ENCODE data around the gene OGFOD1.

OGFOD1 gene

GRCh38 chr16:56462064-56462796 is 10.9 kb downstream of the OGFOD1 start:
- Histone ChIP-seq H3K27ac (replicated peaks) (no peak overlapping the region), H3K4me3 (replicated peaks; ENCODE audit: insufficient read depth, low read length) (no peak overlapping the region), H3K27me3 (ENCODE audit: insufficient read depth, poor library complexity, severe bottlenecking) (no peaks in the 10 kb centered on the region)
- no peak for TF ChIP-seq SPI1 (IDR thresholded peaks at IDR 0.05; ENCODE audit: borderline replicate concordance, low read depth)
- no peak for TF ChIP-seq REST (IDR thresholded peaks at IDR 0.05; ENCODE audit: insufficient replicate concordance, low read depth)
- TF ChIP-seq, protein P1, sequence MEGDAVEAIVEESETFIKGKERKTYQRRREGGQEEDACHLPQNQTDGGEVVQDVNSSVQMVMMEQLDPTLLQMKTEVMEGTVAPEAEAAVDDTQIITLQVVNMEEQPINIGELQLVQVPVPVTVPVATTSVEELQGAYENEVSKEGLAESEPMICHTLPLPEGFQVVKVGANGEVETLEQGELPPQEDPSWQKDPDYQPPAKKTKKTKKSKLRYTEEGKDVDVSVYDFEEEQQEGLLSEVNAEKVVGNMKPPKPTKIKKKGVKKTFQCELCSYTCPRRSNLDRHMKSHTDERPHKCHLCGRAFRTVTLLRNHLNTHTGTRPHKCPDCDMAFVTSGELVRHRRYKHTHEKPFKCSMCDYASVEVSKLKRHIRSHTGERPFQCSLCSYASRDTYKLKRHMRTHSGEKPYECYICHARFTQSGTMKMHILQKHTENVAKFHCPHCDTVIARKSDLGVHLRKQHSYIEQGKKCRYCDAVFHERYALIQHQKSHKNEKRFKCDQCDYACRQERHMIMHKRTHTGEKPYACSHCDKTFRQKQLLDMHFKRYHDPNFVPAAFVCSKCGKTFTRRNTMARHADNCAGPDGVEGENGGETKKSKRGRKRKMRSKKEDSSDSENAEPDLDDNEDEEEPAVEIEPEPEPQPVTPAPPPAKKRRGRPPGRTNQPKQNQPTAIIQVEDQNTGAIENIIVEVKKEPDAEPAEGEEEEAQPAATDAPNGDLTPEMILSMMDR (IDR thresholded peaks at IDR 0.05; ENCODE audit: insufficient read depth, low read length) = no peak
- no peak for TF ChIP-seq GABPA (IDR thresholded peaks at IDR 0.05; ENCODE audit: low read depth)
- DNase-seq (ENCODE audit: low read depth in 1 of 2, low spot score in 1 of 2) = no peak

GRCh38 chr16:56463153-56463552 is 11.8 kb downstream of the OGFOD1 start:
- H3K27me3 ChIP-seq (ENCODE audit: insufficient read depth, poor library complexity, severe bottlenecking) = no peaks in the 10 kb centered on the region
- H3K27ac ChIP-seq (replicated peaks) = no peak overlapping the region
- DNase-seq (ENCODE audit: low read depth in 1 of 2, low spot score in 1 of 2) = no peak
- no peak overlapping the region for H3K4me3 ChIP-seq (replicated peaks; ENCODE audit: insufficient read depth, low read length)
- TF ChIP-seq, protein P1 (IDR thresholded peaks at IDR 0.05; ENCODE audit: insufficient read depth, low read length) = no peak

DNA sequence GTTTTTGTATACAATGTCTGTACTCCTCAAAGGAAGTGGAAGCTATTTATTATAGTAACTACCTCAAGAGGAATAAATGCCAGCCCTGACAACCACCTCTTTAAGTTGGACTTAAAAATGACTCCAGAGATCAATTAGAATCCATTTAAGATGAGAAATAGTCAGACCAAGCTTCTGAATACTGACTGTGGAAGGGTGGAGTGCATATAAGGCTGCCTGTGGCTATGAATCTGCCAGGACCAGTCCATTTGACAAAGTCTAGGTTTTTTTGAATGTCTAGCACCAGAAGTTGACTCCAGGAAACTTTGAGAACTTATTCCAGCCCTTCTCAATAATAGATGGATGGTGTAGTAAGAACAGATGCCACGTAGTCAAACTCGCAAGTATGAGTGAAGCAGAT is 15.0 kb downstream of the OGFOD1 start:
- TF ChIP-seq SPI1 (IDR thresholded peaks at IDR 0.05; ENCODE audit: borderline replicate concordance, low read depth) (no peak), GABPA (IDR thresholded peaks at IDR 0.05; ENCODE audit: low read depth) (no peak), POLR2AphosphoS5 (IDR thresholded peaks at IDR 0.05; ENCODE audit: low read depth) (no peak)
- TF ChIP-seq, protein P1 (IDR thresholded peaks at IDR 0.05; ENCODE audit: insufficient read depth, low read length) = no peak
- no peak for DNase-seq (ENCODE audit: low read depth in 1 of 2, low spot score in 1 of 2)
- H3K27me3 ChIP-seq (ENCODE audit: insufficient read depth, poor library complexity, severe bottlenecking) = no peaks in the 10 kb centered on the region
- H3K4me3 ChIP-seq (replicated peaks; ENCODE audit: insufficient read depth, low read length) = no peak overlapping the region
- no peak overlapping the region for H3K27ac ChIP-seq (replicated peaks)

DNA sequence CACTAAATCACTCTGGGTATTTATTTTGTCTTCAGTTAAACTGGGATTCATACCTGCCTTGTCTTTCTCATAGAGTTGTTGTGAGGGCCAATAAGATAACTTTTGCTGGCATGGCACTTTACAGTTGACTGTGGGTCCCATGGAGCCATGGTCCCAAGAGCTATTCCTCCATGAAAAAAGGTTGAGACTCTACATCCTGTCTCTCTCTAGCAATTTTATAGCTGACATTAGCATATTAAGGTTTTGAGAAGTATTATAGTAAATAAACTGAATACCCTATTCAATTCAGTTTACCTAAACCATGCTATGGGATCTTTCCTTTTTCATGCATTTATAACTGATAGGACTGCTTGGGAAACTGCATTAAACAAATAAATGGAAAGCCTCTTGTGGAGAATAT is 17.4 kb downstream of the OGFOD1 start:
- Histone ChIP-seq H3K27me3 (ENCODE audit: insufficient read depth, poor library complexity, severe bottlenecking) (no peaks in the 10 kb centered on the region), H3K4me3 (replicated peaks; ENCODE audit: insufficient read depth, low read length) (no peak overlapping the region), H3K27ac (replicated peaks) (no peak overlapping the region)
- TF ChIP-seq GABPA (IDR thresholded peaks at IDR 0.05; ENCODE audit: low read depth) (no peak), POLR2AphosphoS5 (IDR thresholded peaks at IDR 0.05; ENCODE audit: low read depth) (no peak), SPI1 (IDR thresholded peaks at IDR 0.05; ENCODE audit: borderline replicate concordance, low read depth) (no peak), REST (IDR thresholded peaks at IDR 0.05; ENCODE audit: insufficient replicate concordance, low read depth) (no peak)
- TF ChIP-seq, protein P1 (IDR thresholded peaks at IDR 0.05; ENCODE audit: insufficient read depth, low read length) = no peak
- DNase-seq (ENCODE audit: low read depth in 1 of 2, low spot score in 1 of 2) = no peak
